DMS 273 (cell line): ENCODE data around the gene EFCC1.

ENCODE experiments used
- DNase-seq: peaks from one replicate; lab custom pipeline; 2025; ENCODE audit not compliant: unreplicated experiment; lab: John Stamatoyannopoulos, UW

EFCC1 gene

DNA sequence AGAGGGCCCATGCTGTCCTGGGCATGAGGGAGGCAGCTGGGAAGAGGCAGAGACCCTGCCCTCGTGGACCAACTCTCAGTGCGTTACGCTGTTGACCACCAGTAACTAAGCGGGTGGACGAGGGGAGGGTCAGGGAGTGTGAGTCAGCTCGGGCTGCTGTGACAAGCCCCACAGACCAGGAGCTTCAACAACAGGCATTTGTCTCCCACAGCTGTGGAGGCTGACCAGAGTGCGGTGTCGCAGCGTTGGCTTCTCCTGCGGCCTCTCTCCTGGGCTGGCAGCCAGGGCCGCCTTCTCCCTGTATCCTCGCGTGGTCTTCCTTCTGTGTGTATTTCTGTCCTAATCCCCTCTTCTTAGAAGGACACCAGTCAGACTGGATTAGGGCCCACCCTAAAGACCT is 13.0 kb downstream of the EFCC1 start:
- DNase-seq: no peak

DNA sequence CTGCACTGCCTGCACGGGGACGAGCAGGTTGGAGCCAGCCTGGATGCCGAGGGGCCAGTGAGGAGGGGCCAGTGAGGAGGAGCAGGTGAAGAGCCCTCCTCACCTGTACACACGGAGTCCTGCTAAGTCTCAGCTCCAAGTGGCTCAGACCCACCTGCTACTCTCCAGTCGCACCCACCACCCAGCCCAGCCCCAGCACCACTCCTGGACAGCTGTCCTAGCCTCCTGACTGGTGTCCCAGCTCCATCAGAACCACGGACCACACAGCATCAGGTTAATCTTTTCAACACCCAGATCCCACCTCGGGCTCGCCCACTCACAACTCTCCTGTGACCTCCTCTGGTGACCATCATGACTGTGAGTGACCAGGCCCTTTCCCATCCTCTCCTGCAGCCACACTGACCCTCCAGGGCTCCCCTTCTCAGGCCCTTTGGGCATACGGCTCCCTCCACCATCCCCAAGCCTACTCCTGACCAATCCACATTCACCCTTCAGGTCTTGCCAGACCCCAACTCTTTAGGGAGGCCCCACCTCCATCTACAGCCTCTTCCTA is 13.8 kb downstream of the EFCC1 start:
- no peak for DNase-seq

DNA sequence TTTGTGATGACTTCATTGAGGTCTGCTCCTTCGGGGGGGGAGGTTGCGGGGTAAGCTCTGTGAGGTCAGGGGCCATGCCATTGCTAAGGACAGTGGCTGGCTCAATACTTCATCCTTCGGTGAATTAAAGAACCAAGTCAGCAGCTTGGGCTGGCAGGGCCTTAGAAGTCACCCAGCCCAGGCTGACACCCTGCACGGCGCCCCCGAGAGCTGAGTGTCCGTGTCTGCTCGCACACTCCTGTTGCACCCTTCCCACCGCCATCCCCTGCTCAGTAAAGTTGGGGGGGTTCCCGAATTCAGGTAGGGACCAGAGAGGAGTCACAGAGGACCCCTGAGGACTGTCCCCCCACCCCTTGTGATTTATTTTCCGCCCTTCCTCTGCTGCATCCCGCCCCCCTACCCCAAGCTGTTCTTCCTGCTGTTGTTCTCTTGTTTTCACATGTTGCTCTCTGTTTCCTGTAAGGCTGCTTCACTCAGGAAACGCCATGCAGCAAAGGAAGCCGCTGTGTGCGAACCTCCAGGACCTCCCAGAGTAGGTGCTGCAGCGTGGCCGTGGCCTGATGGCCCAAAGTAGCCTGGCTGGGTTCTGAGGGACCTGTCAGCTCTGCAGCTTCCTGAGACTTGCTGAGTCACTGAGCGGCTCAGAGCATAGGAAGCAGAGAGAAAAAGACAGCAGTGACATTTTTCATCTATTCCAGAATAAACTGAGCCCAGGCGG is 14.4 kb downstream of the EFCC1 start:
- no peak for DNase-seq

DNA sequence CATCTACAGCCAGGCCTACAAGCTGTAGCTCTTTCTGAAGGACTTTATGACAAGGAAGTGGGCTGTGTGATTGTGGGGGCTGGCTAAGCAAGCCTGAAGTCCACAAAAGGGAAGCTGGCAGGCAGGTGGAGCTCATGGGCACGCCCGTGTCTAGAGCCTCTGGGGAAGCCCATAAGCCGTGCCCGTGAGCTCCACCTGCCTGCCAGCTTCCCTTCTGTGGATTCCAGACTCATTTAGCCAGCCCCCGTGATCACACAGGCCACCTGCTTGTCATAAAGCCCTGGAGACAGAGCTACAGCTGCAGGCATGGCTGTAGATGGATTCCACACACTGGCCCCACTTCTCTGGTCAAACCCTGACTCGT is 15.2 kb downstream of the EFCC1 start:
- peak; percentile 69 for DNase-seq

DNA sequence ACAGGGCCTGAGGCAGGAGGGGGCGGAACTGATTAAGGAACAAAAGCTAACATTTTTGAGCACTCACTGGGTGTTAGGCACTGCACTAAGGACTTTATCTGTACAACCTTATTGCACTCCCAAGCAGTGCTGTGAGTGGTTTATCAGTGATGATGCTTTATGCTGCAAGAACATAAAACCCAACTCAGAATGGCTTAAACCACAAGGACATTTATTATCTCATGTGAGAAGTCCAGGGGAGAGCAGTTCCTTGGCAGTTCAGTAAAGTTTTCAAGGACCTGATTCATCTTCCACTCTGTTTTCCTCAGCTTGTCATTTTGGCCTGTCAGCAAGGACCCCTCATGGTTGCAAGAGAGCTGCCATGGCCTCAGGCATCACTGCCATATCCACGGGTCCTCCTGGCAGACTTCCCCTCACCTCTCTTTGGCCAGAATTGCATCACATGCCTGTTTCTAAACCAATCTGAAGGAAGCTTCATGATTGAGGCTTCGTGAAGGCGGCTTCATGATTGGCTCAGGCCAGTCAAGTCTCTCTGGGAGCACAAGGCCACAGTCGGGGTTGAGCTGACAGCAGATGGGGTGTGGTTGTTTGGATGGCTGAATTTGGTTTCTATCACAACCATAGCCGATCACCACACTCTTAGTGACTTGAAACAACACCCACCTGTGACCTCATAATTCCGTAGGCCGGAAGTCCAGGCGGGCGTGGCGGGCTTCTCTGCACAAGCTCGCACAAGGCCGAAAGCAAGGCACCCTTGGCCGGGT is 15.8 kb downstream of the EFCC1 start:
- no peak for DNase-seq

DNA sequence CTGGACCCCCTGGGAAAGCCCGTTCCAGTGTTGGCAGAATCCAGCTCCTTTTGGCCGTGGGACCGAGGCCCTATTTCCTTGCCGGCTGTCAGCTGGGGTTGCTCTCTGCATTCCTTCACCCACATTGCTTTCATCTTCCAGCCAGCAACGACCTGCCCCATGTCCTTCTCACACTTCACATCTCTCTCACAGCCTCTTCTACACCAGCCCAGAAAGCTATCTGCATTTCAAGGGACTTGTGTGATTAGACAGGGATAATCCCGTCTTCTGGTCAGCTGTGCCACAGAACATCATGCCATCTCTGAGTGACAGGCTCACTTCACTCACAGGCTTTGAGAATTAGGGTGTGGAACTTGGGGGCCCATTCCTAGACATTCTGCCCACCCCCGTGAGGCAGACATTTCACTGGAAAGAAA is 16.4 kb downstream of the EFCC1 start:
- no peak for DNase-seq

DNA sequence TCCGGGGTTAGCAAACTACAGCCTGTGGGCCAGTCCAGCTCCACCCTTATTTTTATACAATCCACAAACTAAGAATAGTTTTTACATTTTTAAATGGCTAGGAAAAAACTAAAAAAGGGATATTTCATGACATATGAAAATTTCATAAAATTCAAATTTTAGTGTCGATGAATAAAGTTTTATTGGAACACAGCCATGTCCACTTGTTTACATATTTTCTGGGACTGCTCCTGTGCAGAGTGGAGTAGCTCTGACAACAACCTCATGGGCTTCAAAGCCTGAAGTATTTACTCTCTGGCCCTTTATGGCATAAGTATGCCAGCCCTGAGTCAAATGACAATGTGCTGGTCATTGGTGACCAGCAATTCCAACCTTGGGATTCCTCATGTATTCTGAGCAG is 17.2 kb downstream of the EFCC1 start:
- DNase-seq: no peak

DNA sequence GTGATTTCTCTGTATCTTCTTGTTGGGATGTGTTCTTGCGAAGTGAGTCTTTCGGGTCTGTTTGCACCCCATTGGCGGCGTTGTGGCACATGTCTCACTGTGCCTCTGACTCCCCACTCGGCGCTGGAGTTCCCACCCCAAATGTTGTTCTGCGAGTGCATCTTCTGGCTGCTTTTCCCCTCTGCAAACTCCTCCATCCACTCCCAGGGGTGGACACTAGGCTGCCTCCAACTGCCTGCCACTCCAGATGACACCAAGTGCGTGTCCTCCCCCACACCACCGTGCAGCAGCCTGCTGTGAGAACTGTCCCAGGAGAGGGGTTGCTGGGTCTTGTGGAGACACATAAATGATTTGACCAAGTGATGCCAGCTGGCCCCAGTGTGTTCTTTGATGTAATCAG is 17.6 kb downstream of the EFCC1 start:
- no peak for DNase-seq

DNA sequence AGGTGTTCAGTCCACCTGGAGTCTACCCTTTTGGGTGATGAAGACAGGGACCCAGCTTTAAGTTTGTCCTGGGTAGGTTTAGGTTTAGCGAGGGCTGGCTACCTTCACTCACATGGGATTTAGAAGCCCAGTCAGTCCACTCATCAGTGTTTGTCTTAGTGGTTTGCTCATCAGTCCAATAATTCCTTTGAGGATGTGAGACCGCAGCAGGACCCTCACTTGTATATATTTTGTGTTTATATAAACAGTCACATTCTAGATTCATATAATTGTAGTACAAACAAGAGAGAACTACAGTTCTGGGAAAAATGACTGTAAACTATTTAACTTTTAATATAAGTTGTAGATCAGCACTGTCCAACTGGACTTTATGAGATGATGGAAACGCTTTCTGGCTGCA is 18.2 kb downstream of the EFCC1 start:
- DNase-seq: no peak

DNA sequence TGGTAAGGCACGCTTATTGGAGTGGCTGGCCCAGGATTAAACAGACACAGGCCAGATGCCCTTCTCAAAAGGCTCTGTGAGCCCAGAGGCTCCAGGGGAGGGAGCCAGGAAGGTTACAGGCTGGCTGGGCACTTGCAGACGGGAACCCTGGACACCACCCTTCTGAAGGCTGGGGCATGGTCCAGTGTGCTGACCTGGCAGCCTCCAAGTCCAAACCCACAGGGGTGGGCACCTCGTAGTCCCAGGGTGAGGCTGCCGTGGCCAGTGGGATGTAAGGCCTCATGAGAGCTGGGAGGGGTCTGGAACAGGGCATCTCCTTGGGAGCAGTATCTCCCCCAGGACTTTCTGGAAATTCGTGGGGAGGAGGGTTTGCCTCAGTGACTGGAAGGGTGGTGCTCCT is 19.6 kb downstream of the EFCC1 start:
- no peak for DNase-seq

DNA sequence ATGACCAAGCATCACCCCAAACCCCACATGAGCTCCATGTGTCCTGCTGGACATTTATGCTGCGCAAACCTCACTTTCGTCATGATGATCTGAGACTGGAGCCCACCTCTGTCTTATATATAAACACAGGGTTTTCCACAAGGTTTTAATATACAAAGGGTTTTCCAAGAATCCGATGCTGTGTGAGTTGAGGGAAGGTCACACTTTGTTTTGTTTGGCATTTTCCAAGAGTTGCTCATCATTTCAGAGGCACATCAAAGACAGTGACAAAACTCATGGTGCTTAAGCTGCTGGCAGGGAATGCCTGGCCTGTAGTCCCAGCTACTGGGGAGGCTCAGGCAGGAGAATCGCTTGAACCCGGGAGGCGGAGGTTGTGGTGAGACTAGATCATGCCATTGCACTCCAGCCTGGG is 20.0 kb downstream of the EFCC1 start:
- no peak for DNase-seq

DNA sequence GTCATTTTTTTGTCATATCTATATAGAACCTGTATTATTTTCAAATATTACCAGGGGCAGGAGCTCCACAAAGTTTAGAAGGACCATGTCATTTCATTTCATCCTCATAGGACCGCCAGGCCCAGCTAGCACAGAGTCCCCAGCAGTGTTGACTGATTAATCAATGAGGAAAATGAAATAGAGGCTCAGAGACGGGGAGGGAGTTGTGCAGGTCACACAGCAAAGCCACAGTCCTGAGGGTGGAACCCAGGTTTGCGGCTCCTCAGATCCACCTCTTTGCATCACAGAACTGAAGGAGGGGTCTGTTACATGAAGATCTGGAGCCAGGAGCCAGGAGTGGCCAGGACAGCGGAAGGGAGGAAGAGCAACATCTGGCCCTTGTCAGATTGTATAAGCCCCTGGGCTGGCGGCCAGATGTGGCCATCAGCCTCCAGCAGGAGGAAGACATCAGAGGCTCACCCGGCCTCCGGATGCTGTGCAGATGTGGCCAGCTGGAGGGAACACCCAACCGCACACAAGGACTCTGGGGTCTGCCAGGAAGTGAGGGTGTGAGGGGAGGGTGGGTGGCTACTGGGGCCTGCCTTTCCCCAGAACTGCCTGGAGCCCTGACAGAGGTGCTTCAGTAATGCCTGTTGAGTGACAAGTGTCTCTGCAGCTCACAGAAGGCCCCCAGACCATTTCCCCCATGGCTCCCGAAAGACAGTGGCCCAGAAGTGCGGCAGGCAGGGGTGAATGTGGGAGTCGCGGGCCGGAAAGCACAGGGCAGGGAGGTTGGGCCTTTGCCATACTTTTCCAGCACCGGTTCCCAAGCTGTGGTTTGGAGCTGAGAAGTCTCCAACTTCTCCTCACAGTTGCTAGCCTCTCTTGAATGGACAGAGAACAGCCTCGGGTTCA is 21.3 kb downstream of the EFCC1 start:
- DNase-seq: no peak

DNA sequence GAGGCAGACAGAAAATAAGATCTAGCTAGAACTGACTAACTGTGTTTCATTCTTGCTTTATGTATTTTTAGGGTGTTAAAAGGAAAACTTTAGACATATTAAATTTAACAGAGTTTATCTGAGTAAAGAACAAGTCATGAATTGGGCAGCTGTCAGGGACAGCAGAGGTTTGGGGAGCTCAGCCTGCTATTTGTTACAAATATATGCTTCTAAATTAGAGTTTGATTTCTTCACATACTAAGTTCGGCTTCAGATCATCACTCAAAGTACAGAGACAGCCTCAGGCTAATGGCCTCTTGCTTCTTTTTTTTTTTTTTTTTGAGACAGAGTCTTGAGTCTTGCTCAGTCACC is 21.9 kb downstream of the EFCC1 start:
- DNase-seq: no peak

DNA sequence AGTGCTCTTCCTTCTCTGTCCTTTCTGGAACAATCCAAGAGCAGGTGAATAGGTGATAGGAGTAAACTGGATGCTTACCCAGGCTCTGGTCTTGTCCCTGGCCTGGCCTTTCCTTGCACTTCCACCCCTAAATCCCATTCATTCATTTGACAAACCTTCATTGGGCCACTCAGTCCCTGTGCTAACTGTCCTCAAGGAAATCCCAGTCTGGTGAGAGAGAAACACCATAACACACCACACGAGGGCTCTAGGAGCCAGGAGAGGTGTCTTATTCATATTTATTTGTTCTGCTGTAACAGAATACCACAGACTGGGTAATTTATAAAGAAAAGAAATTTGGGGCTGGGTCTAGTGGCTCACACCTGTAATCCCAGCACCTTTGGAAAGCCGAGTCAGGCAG is 22.8 kb downstream of the EFCC1 start:
- DNase-seq: peak; percentile 64

DNA sequence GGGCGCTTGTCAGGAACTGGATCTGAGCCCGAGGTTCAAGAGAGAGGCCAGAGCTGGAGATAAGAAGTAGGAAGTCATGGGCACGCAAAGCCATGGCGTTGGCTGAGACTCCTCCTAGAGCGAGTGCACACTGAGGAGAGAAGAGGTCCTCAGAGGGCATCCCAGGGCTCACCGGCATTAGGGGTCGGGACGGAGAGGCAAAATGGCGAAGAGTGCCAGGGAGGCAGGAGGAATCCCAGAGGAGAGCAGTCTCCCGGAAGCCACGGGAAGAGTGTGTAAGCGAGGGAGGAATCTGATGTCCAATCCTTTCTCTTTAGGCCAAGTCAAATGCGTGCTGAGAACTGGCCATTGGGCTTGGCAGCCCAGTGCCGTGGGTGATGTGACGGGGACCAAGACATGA is 24.0 kb downstream of the EFCC1 start:
- no peak for DNase-seq

DNA sequence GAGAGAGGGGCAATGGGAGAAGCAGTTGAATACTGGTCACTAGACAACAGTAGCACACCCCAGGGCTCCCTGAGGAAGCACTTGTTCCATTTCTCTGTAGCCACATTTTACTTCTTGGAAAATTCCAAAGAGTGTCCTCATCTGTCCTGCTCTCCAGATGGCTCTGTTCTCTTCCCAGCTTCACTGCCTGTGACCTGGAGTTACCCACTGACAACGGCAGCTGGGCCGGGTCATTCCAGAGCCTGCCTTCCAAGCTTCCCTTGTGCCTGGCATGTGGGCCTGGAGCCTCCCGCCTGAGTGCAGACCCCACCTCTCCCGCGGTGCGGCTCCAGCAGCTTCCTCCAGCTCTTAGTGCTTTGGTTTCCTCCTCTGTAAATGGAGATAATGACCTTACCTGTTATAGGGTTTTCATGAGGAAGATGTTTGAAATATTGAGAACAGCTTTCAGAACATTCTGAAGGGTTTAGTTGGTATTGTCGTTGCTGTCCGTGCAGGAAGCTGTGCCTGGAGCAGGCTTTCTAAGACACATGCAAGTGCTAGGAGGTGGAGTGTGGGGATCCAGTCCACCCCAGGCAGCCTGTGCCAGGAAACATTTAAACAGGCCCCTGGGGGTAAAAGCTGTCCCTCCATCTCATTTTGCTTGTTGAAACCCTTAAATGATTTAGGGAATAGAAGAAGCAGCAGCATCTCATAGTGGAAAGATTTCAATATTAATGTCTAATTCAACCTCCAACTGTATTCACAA is 24.8 kb downstream of the EFCC1 start:
- peak; percentile 81 for DNase-seq

DNA sequence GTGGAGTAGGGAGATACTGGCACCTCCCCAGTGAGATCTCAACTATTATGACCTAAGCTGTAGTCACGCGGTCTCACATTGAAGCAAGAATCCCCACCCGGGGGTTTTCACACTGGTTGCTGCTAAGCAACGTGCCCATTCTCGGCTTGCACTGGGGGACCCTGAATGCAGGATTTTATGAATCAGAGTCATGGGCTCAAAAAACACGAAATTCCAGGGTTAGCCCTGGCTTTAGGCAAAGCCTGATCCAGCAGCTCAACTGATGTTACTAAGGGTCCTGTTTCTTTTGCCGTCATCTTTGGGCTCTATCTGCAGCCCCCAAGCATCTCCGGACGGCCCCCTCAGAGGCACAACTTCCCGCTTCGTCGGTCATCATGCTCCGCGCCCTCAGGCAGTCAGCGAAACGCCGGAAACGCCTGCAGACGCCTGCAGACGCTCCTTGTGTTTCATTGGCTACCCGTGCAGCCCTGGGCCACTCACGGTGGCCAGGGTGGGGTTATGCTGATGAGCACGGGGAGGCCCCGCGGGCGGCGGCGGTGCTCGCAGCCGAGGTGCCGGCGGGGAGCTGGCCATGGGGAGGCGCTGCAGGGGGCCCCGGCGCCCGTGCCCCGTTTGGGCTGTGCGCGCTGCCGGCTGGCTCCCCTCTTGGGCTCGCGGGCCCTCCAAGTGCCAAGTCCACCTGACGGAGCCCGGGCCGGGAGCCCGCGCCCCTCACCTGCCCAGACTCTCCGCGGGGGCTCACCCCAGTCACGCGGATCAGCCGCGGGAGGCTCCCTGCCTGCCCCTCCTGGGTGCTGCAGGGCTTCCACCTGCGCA is 25.8 kb downstream of the EFCC1 start:
- peak; percentile 99 for DNase-seq

DNA sequence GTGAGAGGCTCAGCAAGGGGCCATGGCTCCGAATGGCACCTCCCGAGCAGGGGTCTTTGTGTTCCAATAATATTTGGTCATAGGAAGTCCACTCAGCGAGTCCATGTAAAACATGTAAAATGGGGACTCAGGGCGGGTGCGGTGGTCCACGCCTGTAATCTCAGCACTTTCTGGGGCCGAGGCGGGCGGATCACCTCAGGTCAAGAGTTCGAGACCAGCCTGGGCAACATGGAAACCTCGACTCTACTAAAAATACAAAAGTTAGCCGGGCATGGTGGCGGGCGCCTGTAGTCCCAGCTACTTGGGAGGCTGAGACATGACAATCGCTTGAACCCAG is 26.4 kb downstream of the EFCC1 start:
- no peak for DNase-seq

DNA sequence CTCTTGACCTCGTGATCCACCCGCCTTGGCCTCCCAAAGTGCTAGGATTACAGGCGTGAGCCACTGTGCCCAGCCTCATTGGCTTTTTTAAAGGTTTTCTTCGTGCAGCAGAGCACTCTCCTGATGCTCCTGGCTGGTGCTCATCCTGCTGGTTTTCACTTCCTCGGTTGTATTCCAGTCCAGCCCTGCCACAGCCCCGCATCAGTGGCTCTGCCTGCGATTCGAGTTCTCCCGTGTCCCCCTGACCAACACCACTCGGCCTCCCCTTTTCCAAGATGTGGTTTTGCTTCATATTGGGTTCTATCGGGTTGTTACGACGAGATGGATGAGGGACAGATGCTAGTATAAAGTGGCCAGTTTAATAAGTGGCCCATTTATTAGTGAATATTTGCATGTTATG is 27.8 kb downstream of the EFCC1 start:
- no peak for DNase-seq

DNA sequence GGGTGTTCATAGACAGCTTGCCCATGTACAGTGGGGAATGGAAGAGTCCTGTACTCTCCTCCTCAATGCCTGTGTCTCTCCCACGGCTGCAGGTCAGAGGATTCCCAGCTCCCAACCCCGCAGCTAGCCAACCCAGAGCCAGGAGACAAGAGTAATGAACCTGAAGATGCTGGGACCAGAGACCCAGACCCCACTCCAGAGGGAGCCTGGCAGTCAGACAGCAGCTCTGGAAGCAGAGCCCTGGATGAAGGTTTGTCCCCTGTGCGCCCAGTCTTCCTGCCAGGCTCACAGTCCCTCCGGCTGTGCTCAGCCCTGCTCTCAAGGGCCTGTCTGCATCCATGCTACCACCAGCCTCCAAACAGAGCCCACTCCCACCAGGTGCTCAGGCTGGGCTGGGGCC is 29.5 kb downstream of the EFCC1 start:
- no peak for DNase-seq
